Measurements from ENCODE around the gene IGIP. TPM values are rescaled to one million over a fixed set of nuclear protein-coding genes. Genes with fewer than 3 reads are reported as not detected.

The IGIP gene
- total and polyA plus RNA-seq, 2 donors (not counting 3 experiments of a cell fraction or from before 2014, with no cell fraction given) = 0.86 to 3.3 TPM

DNA sequence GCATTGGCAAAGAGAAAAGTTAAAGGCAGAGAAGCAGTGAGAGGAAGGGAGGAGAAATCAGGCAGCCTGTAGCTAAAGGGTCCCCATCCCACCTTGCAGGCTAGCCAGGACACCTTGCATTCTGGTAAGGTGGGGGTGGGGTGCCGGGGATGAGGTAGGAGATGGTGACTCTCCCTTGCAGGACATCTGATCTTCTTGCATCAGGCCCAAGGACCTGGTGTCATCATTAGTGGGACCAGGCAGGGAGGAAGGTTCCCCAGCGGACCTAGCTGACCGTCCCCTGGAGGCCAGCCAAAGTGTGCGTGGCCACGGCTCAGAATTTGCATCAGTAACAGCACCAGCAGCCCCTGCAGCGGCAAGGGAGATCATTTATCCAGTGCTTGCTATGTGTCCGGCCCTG lies 27.5 kb downstream of the IGIP start:
- no TSS peak for BruUV-seq (replicated peaks)
- Histone ChIP-seq H3K4me1 (ENCODE audit: control insufficient read depth, extremely low read depth, insufficient read depth, low read length) (peaks cover 4% of the 10 kb centered on the region), H3K4me2 (ENCODE audit: insufficient read depth, low read length) (no peak overlapping the region), H4K20me1 (replicated peaks; ENCODE audit: control insufficient read depth, extremely low read depth, insufficient read depth, low read length) (no peaks in the 10 kb centered on the region), H2AFZ (ENCODE audit: low read depth, low read length) (no peak overlapping the region), H3K9me3 (replicated peaks; ENCODE audit: control insufficient read depth, insufficient read depth, low read length) (no peaks in the 10 kb centered on the region), H3K27ac (ENCODE audit: insufficient read depth, low read depth, low read length) (no peak overlapping the region), H3K27me3 (ENCODE audit: control insufficient read depth in 2 of 2, insufficient read depth in 2 of 2, low read length in 2 of 2) (no peaks in the 10 kb centered on the region), H3K4me3 (replicated peaks in 1 of 3; ENCODE audit: insufficient read depth in 1 of 3, low read depth in 1 of 3, low read length in 3 of 3) (no peak overlapping the region), H3K36me3 (ENCODE audit: control insufficient read depth in 2 of 2, extremely low read depth in 1 of 2, insufficient read depth in 2 of 2, low read length in 2 of 2) (no peaks in the 10 kb centered on the region), H3K9me1 (replicated peaks; ENCODE audit: control insufficient read depth, extremely low read depth, insufficient read depth, low read length) (no peaks in the 10 kb centered on the region), H3K79me2 (ENCODE audit: control insufficient read depth, insufficient read depth, low read length) (no peaks in the 10 kb centered on the region), H3K9ac (replicated peaks; ENCODE audit: extremely low read depth, insufficient read depth, low read length) (no peak overlapping the region)
- dilution Hi-C loops (cut with MboI; ENCODE audit: extremely low pct_ligation_motif_present, low sequenced_read_pairs) = no loop called here
- POLR2A ChIA-PET = no interaction called here
- CTCF ChIA-PET = interaction anchor here (1.4 to 13.1 kb wide), 6 partner anchors 7 to 365 kb away, joined by 3 to 141 read pairs (median 32); no protein-coding TSS in a partner anchor
- TF ChIP-seq GATA2 (IDR thresholded peaks at IDR 0.05; ENCODE audit: insufficient read depth, insufficient read length, low read depth, low read length) (no peak), POLR2A (IDR thresholded peaks at IDR 0.05; ENCODE audit: low read depth, low read length) (no peak), FOS (IDR thresholded peaks at IDR 0.05; ENCODE audit: borderline replicate concordance, insufficient read depth, low read length) (no peak), POLR2AphosphoS5 (IDR thresholded peaks at IDR 0.05; ENCODE audit: insufficient read depth, low read depth, low read length) (no peak), EZH2 (IDR thresholded peaks at IDR 0.05; ENCODE audit: borderline replicate concordance, low read depth, low read length, severe bottlenecking) (no peak), JUN (IDR thresholded peaks at IDR 0.05; ENCODE audit: borderline replicate concordance, insufficient read depth, insufficient read length, low read depth) (no peak), MYC (IDR thresholded peaks at IDR 0.05; ENCODE audit: low read depth, low read length) (no peak)
- TF ChIP-seq, protein P1, sequence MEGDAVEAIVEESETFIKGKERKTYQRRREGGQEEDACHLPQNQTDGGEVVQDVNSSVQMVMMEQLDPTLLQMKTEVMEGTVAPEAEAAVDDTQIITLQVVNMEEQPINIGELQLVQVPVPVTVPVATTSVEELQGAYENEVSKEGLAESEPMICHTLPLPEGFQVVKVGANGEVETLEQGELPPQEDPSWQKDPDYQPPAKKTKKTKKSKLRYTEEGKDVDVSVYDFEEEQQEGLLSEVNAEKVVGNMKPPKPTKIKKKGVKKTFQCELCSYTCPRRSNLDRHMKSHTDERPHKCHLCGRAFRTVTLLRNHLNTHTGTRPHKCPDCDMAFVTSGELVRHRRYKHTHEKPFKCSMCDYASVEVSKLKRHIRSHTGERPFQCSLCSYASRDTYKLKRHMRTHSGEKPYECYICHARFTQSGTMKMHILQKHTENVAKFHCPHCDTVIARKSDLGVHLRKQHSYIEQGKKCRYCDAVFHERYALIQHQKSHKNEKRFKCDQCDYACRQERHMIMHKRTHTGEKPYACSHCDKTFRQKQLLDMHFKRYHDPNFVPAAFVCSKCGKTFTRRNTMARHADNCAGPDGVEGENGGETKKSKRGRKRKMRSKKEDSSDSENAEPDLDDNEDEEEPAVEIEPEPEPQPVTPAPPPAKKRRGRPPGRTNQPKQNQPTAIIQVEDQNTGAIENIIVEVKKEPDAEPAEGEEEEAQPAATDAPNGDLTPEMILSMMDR (IDR thresholded peaks at IDR 0.05; ENCODE audit: extremely low read depth in 1 of 2, insufficient read depth in 1 of 2, low read depth in 1 of 2, low read length in 2 of 2) = no peak
- TF ChIP-seq, protein P2, sequence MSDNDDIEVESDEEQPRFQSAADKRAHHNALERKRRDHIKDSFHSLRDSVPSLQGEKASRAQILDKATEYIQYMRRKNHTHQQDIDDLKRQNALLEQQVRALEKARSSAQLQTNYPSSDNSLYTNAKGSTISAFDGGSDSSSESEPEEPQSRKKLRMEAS (IDR thresholded peaks at IDR 0.05; ENCODE audit: insufficient read depth, insufficient read length) = no peak
- DNase-seq (ENCODE audit: low read depth, low spot score) = no peak
- FAIRE-seq = no peak
- intact Hi-C loops (cut with micrococcal nuclease) = no loop called here

Measured in endothelial cell of umbilical vein (primary cell).